MM.1S (cell line): ENCODE data around the gene CCND2.

Source experiments
- DNase-seq: peaks from one replicate; pipeline ENCODE4 v3.0.0-alpha.2; 2015
- H2AFZ ChIP-seq: fragments of 300-600 bp; sonication (generic); 2 replicates; pipeline ENCODE4 v1.6.0; 2016; ENCODE audit warnings: antibody characterized with exemption, low read length
- H3F3A ChIP-seq: fragments of 300-600 bp; sonication (generic); 2 replicates; pipeline ENCODE4 v1.6.1; 2016; ENCODE audit warnings: mild to moderate bottlenecking, antibody characterized with exemption, low read length, moderate library complexity, mixed read lengths; ENCODE audit not compliant: insufficient read depth
- H3K27ac ChIP-seq: fragments of 300-600 bp; sonication (generic); 2 replicates; pipeline ENCODE4 v1.5.1; 2016; ENCODE audit warnings: mild to moderate bottlenecking, low read length
- H3K27me3 ChIP-seq: fragments of 300-600 bp; sonication (generic); replicated peaks from 2 replicates; pipeline ENCODE4 v1.6.0; 2016; ENCODE audit warnings: low read length; ENCODE audit not compliant: insufficient read depth
- H3K36me3 ChIP-seq: fragments of 300-600 bp; sonication (generic); replicated peaks from 2 replicates; pipeline ENCODE4 v1.6.1; 2016; ENCODE audit warnings: mild to moderate bottlenecking, low read length, mixed read lengths; ENCODE audit not compliant: insufficient read depth
- H3K4me1 ChIP-seq: fragments of 300-600 bp; sonication (generic); 2 replicates; pipeline ENCODE4 v1.6.1; 2016; ENCODE audit warnings: low read length, mixed read lengths
- H3K4me2 ChIP-seq: fragments of 300-600 bp; sonication (generic); 2 replicates; pipeline ENCODE4 v1.6.0; 2016; ENCODE audit warnings: low read depth, low read length
- H3K4me3 ChIP-seq: fragments of 300-600 bp; sonication (generic); 2 replicates; pipeline ENCODE4 v1.5.1; 2016; ENCODE audit warnings: low read length, mixed read lengths
- H3K79me2 ChIP-seq: fragments of 300-600 bp; sonication (generic); 2 replicates; pipeline ENCODE4 v1.6.1; 2016; ENCODE audit warnings: mixed run types, low read length, mixed read lengths
- H3K9ac ChIP-seq: fragments of 300-600 bp; sonication (generic); 2 replicates; pipeline ENCODE4 v1.6.1; 2016; ENCODE audit warnings: low read length, mixed read lengths
- H3K9me2 ChIP-seq: fragments of 300-600 bp; sonication (generic); replicated peaks from 2 replicates; pipeline ENCODE4 v1.6.1; 2016; ENCODE audit warnings: mild to moderate bottlenecking, low read length, mixed read lengths; ENCODE audit not compliant: insufficient read depth
- H3K9me3 ChIP-seq: fragments of 300-600 bp; sonication (generic); replicated peaks from 2 replicates; pipeline ENCODE4 v1.6.1; 2016; ENCODE audit warnings: mild to moderate bottlenecking, low read length, mixed read lengths; ENCODE audit not compliant: insufficient read depth
- H4K20me1 ChIP-seq: fragments of 300-600 bp; sonication (generic); 2 replicates; pipeline ENCODE4 v1.6.1; 2016; ENCODE audit warnings: mild to moderate bottlenecking, low read length, moderate library complexity, mixed read lengths; ENCODE audit not compliant: insufficient read depth
- CTCF ChIP-seq: fragments of 300-600 bp; sonication (generic); IDR thresholded peaks from 2 replicates; pipeline ENCODE4 v1.5.1; 2016; ENCODE audit warnings: antibody characterized with exemption, low read length, mixed read lengths
- EZH2 ChIP-seq: fragments of 300-600 bp; sonication (generic); optimal IDR thresholded peaks from 2 replicates; pipeline ENCODE3; 2017; ENCODE audit warnings: low read depth, mild to moderate bottlenecking, antibody characterized with exemption, low read length, mixed read lengths
- EZH2phosphoT487 ChIP-seq: fragments of 300-600 bp; sonication (generic); IDR thresholded peaks from 2 replicates; pipeline ENCODE4 v1.6.1; 2018; ENCODE audit warnings: antibody characterized with exemption, low read length

CCND2 gene

GRCh38 chr12:4266990-4267389 lies 6.6 kb upstream of the CCND2 start:
- no peak overlapping the region for H3K4me2 ChIP-seq
- TF ChIP-seq EZH2, result no peak
- peak; percentile 95; the same call in 1 of the 2 replicates for TF ChIP-seq EZH2phosphoT487
- no peak for TF ChIP-seq CTCF
- no peak overlapping the region for H2AFZ ChIP-seq
- H3K27ac ChIP-seq, result no peak overlapping the region
- H3K9ac ChIP-seq, result no peak overlapping the region
- H3F3A ChIP-seq, result peaks cover 26% of the 10 kb centered on the region
- H3K9me3 ChIP-seq, result no peaks in the 10 kb centered on the region
- H3K9me2 ChIP-seq, result no peaks in the 10 kb centered on the region
- no peaks in the 10 kb centered on the region for H3K79me2 ChIP-seq
- no peaks in the 10 kb centered on the region for H4K20me1 ChIP-seq
- H3K4me1 ChIP-seq, result 0 out of 2 replicates have a peak, but pooled peaks cover 5% of the 10 kb centered on the region
- no peak for DNase-seq
- no peaks in the 10 kb centered on the region for H3K36me3 ChIP-seq
- peaks cover 45% of the 10 kb centered on the region for H3K27me3 ChIP-seq
- no peak overlapping the region for H3K4me3 ChIP-seq

- H3K4me1 ChIP-seq, result peaks cover 10% of the 10 kb centered on the region
- no peak overlapping the region for H3K27ac ChIP-seq
- no peak for DNase-seq
- TF ChIP-seq EZH2phosphoT487 (no peak), CTCF (no peak), EZH2 (peak; percentile 97)
- no peak overlapping the region for H3K9ac ChIP-seq
- no peaks in the 10 kb centered on the region for H3K36me3 ChIP-seq
- H3K4me2 ChIP-seq, result no peak overlapping the region
- H3K27me3 ChIP-seq, result peaks cover 45% of the 10 kb centered on the region
- H3F3A ChIP-seq, result peaks cover 35% of the 10 kb centered on the region
- no peaks in the 10 kb centered on the region for H3K9me2 ChIP-seq
- H3K79me2 ChIP-seq, result peaks cover under 1% of the 10 kb centered on the region; the same call in 1 of the 2 replicates
- no peaks in the 10 kb centered on the region for H4K20me1 ChIP-seq
- no peaks in the 10 kb centered on the region for H3K9me3 ChIP-seq
- no peak overlapping the region for H2AFZ ChIP-seq
- H3K4me3 ChIP-seq, result no peak overlapping the region
Observed at GRCh38 chr12:4267704-4268328, 5.7 kb upstream of the CCND2 start.

GRCh38 chr12:4268329-4269181 lies 5.0 kb upstream of the CCND2 start:
- H4K20me1 ChIP-seq, result no peaks in the 10 kb centered on the region
- peak overlapping the region; percentile 61 for H3K4me3 ChIP-seq
- no peak overlapping the region for H3K27ac ChIP-seq
- H3K27me3 ChIP-seq, result peaks cover 45% of the 10 kb centered on the region
- peak overlapping the region; percentile 93 for H3K4me2 ChIP-seq
- DNase-seq, result no peak
- H3K79me2 ChIP-seq, result peaks cover 8% of the 10 kb centered on the region
- H3K4me1 ChIP-seq, result peaks cover 14% of the 10 kb centered on the region
- peaks cover 41% of the 10 kb centered on the region for H3F3A ChIP-seq
- no peaks in the 10 kb centered on the region for H3K36me3 ChIP-seq
- TF ChIP-seq CTCF (no peak), EZH2 (peak; percentile 96), EZH2phosphoT487 (peak; percentile 94)
- no peaks in the 10 kb centered on the region for H3K9me2 ChIP-seq
- H3K9ac ChIP-seq, result peak overlapping the region; percentile 58
- no peaks in the 10 kb centered on the region for H3K9me3 ChIP-seq
- no peak overlapping the region for H2AFZ ChIP-seq
